PC-3 (cell line): ENCODE data around the gene EXOC6B.

Source experiments
- EZH2 ChIP-seq: fragments of 300-600 bp; sonication (generic); IDR thresholded peaks from one replicate; pipeline ENCODE4 v1.6.1; 2017; ENCODE audit warnings: antibody characterized with exemption, mild to moderate bottlenecking, low read length; ENCODE audit not compliant: unreplicated experiment
- EZH2phosphoT487 ChIP-seq: fragments of 300-600 bp; sonication (generic); IDR thresholded peaks from 2 replicates; pipeline ENCODE4 v1.6.1; 2018; ENCODE audit warnings: mild to moderate bottlenecking, antibody characterized with exemption, low read length, borderline replicate concordance
- TF ChIP-seq, protein P1 (sequence below): fragments of 300-600 bp; sonication (generic); conservative IDR thresholded peaks from 2 replicates; pipeline ENCODE4 v1.5.1; 2017; ENCODE audit warnings: antibody characterized with exemption, low read depth, mild to moderate bottlenecking, low read length

DNA sequence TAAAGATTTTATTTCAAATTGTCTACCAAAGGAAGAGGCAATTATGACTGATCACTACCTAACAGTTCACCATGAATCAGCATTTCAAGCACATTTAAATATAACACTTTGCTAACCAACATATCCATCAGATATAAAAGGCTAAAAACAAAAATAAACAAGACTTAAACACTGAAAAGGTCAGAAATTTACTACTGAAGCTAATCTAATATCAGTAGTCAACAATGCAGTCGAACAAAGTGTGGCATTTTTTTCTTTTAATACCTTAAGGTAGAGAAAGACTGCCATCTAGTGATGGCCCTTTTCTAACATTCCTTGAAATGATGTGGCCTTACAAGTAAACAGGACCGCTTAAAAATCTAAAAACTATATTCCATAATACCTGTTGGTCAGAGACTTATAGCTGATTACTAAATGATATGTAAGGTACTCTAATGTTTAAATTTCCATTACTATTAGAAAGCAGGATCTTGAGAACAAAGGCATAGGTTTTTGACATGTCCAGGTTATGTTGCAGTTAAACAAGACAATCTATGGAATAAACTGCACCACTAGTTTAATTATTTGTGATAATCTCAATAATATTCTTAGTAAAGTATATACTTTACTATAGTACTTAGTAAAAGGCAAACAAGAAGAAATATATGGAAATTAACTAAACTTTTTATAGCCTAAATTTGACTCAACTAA lies 80.0 kb downstream of the EXOC6B start:
- TF ChIP-seq, protein P1, sequence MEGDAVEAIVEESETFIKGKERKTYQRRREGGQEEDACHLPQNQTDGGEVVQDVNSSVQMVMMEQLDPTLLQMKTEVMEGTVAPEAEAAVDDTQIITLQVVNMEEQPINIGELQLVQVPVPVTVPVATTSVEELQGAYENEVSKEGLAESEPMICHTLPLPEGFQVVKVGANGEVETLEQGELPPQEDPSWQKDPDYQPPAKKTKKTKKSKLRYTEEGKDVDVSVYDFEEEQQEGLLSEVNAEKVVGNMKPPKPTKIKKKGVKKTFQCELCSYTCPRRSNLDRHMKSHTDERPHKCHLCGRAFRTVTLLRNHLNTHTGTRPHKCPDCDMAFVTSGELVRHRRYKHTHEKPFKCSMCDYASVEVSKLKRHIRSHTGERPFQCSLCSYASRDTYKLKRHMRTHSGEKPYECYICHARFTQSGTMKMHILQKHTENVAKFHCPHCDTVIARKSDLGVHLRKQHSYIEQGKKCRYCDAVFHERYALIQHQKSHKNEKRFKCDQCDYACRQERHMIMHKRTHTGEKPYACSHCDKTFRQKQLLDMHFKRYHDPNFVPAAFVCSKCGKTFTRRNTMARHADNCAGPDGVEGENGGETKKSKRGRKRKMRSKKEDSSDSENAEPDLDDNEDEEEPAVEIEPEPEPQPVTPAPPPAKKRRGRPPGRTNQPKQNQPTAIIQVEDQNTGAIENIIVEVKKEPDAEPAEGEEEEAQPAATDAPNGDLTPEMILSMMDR, result peak; percentile 92
- TF ChIP-seq EZH2, result no peak
- no peak for TF ChIP-seq EZH2phosphoT487
